Activated CD4-positive, alpha-beta memory T cell treated with anti-CD3 and anti-CD28 coated beads, Interleukin-2, amount 10 ng/mL, durations not matched to agents 7 days and 5 days (primary cell): Measurements from ENCODE around the gene CEBPZOS. TPM values are rescaled to one million over a fixed set of nuclear protein-coding genes. Genes with fewer than 3 reads are reported as not detected.

Source experiments
- total RNA-seq, 2 experiments: library from RNA; stranded (reverse); gene quantifications; one replicate each; pipeline ENCODE4 v1.2.3, GENCODE V29; 2021

The CEBPZOS gene
- total RNA-seq, 2 experiments from 2014 or later, result 32.9 to 36.3 TPM

Other genes with a start within 250 kb of the CEBPZOS start
- 10 to 100 TPM; 33.7 to 34.4 TPM for gene STRN, start 230.0 kb upstream of the CEBPZOS start, total RNA-seq
- 10 to 100 TPM; 18.3 to 19.3 TPM for gene HEATR5B, start 112.1 kb upstream of the CEBPZOS start, total RNA-seq
- gene GPATCH11, start 112.0 kb upstream of the CEBPZOS start, total RNA-seq, result 1 to 10 TPM; 9.0 to 9.2 TPM
- 100 to 1,000 TPM; 136 to 142 TPM for gene EIF2AK2, start 39.5 kb upstream of the CEBPZOS start, total RNA-seq
- gene SULT6B1, start 7.8 kb upstream of the CEBPZOS start, total RNA-seq, result not detected
- gene CEBPZ, start 35.1 kb downstream of the CEBPZOS start, total RNA-seq, result 10 to 100 TPM; 42.7 to 43.7 TPM
- 10 to 100 TPM; 17.7 to 19.4 TPM for gene NDUFAF7, start 35.2 kb downstream of the CEBPZOS start, total RNA-seq
- gene PRKD3, start 128.3 kb downstream of the CEBPZOS start, total RNA-seq, result 10 to 100 TPM; 19.3 to 20.6 TPM
- not detected for gene QPCT, start 148.1 kb downstream of the CEBPZOS start, total RNA-seq